ENCODE results near the gene GPAM.
"Not testable (repeated sequence)": the region's sequence is repeated elsewhere in the genome, so short reads cannot be mapped to it uniquely, and the experiment has no call there.

Gene GPAM

DNA sequence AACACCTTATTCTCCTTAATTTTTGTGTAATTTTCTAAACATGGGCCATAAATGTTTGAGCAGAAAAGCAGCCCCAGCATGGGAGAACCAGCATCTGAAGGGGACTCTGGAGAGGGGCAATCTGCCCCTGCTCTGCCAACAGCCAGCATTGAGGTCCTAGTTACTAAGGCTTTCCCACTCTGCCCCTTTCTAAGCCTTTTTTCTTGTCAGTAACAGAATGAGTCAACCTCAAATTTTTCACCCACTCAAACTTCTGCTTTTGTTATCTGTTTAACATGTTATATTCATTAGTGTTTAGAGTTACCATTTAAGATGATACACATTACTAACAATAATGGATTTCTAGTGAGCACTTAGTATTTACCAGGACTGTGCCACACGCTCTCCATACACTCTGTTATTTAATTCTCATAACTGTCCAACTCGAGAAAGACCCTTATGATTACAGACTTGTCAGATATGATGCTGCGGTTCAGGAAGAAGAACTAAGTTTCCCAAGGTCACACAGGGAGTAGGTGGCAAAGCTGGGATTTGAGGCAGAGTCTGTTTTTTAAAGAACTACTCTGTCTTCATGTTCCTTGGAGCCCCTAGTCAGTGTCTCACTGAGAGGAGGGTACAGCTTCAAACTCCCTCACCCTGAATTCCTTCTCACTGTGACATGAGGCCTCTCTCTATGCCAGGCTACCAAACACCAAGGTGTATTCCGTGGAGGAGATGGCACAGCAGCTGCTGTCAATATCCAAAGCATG, 19.9 kb upstream of the GPAM start:
- TF ChIP-seq CTCF (IDR thresholded peaks at IDR 0.05; ENCODE audit: low read depth, low read length) = no peak
- no peak for DNase-seq (ENCODE audit: extremely low read depth, low read depth)

DNA sequence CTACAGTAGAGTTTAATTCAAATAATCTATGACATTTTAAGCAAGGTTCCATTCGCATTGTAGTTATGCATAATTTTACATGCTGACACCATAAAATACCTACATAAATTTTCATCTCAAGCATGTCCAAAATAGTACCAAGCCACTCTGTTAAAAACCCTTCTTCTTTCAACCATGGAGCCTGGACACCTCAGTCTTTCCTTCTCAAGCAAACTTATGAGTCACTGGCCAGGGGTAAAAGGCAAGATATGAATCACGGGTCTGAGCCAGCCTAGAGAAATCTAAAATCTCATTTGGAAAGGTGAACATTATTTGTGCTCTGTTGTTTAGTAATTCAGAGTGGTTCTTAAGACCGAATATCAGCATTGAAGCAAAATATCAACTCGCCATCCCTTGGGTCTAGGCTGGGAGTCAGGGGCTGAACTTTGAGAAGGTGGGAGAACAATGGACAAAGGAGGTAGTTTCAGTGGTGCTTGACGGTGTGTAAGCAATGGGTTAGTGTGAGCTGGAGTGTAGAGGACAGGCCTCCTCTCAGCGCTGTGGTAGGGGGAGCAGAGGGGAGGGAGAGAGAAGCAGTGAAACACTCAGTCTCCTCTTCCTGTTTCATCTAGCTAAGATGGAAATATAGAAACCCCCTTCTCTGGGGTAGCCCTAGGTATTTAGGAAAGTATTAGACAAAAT, 19.1 kb upstream of the GPAM start:
- no peak for TF ChIP-seq CTCF (IDR thresholded peaks at IDR 0.05; ENCODE audit: low read depth, low read length)
- DNase-seq (ENCODE audit: extremely low read depth, low read depth) = no peak

DNA sequence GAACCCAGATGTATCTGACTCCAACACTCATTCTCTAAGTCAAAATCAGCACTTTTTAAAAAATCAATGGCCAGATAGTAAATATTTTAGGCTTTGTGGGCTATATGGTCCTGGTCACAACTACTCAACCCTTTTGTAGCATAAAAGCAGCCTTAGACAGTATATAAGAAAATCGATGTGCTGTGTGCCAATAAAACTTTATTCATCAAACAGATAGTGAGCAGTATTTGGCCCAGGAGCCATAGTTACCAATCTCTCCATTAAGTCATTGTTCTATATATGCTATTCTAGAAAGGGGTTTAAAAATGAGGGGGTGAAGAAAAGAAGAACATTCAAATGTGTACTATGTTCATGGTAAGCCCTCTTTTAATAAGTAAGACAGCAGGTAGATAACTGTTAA, 18.5 kb upstream of the GPAM start:
- no peak for DNase-seq (ENCODE audit: extremely low read depth, low read depth)
- TF ChIP-seq CTCF (IDR thresholded peaks at IDR 0.05; ENCODE audit: low read depth, low read length) = no peak

- no peak for TF ChIP-seq CTCF (IDR thresholded peaks at IDR 0.05; ENCODE audit: low read depth, low read length)
- no peak for DNase-seq (ENCODE audit: extremely low read depth, low read depth)
Measured at GRCh38 chr10:112201334-112201733, 17.8 kb upstream of the GPAM start.

DNA sequence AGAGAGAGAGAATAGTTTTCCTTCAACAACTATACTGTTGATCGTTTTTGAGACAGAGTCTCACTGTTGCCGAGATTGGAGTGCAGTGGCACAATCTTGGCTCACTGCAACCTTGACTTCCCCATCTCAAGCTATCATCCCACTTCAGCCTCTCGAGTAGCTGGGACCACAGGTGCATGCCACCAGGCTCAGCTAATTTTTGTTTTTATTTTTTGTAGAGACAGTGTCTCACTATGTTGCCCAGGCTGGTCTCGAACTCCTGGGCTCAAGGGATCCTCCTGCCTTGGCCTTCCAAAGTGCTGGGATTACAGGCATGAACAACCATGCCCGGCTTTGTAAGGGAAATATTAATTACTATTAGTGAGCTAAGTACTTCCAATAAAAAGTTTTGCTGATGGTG, 16.7 kb upstream of the GPAM start:
- not testable (repeated sequence) for DNase-seq (ENCODE audit: extremely low read depth, low read depth)

DNA sequence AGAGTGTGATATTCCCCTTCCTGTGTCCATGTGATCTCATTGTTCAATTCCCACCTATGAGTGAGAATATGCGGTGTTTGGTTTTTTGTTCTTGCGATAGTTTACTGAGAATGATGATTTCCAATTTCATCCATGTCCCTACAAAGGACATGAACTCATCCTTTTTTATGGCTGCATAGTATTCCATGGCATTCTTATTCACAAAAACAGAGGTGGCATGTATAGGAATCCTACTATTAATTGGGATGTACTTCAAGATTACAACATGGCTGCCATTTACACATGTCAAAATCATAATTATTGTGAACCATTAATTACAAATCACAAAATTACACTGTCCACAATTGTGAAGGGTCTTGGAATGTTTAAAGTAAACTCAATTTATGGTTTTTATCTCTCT, 14.1 kb upstream of the GPAM start:
- DNase-seq (ENCODE audit: extremely low read depth, low read depth) = not testable (repeated sequence)

- no peak for DNase-seq (ENCODE audit: extremely low read depth, low read depth)
- TF ChIP-seq CTCF (IDR thresholded peaks at IDR 0.05; ENCODE audit: low read depth, low read length) = no peak
Measured at GRCh38 chr10:112195224-112195623, 11.7 kb upstream of the GPAM start.

DNA sequence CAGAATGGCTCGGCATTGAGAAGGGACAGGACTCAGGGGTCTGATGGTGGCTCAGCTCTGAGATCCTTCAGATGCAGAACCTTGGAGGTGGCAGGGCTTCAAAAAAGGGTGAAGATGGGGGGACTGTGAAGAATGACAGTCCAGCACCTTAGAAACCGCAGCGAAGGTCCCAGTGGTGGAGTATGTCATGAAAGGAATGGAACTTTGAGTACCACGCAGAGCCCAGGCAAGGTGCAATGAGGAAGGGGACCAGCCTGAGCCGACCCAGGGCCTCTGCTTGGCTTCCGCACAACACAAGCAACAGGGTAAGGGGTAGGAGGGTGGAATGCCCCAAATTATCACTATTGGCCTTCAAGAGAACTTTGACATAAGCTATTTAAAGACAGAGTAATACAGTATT, 8.2 kb upstream of the GPAM start:
- no peak for DNase-seq (ENCODE audit: extremely low read depth, low read depth)

More for the DNA sequence above, 8.2 kb upstream of the GPAM start:
- no peak for TF ChIP-seq CTCF (IDR thresholded peaks at IDR 0.05; ENCODE audit: low read depth, low read length)
